ENCODE data around the gene SLCO4A1.

Gene SLCO4A1

GRCh38 chr20:62688083-62688482 is 45.8 kb downstream of the SLCO4A1 start:
- DNase-seq: no peak

- no peak for DNase-seq
These were observed 46.7 kb downstream of the SLCO4A1 start for GRCh38 chr20:62688855-62689460.

- no peak for DNase-seq
These were observed 47.6 kb downstream of the SLCO4A1 start for GRCh38 chr20:62689861-62690260.

GRCh38 chr20:62690261-62690820 is 48.0 kb downstream of the SLCO4A1 start:
- no peak for DNase-seq

GRCh38 chr20:62691487-62691886 is 49.2 kb downstream of the SLCO4A1 start:
- no peak for DNase-seq

GRCh38 chr20:62692176-62692575 is 49.9 kb downstream of the SLCO4A1 start:
- no peak for DNase-seq

- no peak for DNase-seq
These were observed 50.7 kb downstream of the SLCO4A1 start for GRCh38 chr20:62692801-62693523.

GRCh38 chr20:62693524-62693922 is 51.2 kb downstream of the SLCO4A1 start:
- DNase-seq: no peak

GRCh38 chr20:62694106-62694505 is 51.8 kb downstream of the SLCO4A1 start:
- no peak for DNase-seq

- peak; percentile 73 for DNase-seq
These were observed 52.6 kb downstream of the SLCO4A1 start for GRCh38 chr20:62694868-62695267.

- no peak for DNase-seq
These were observed 53.4 kb downstream of the SLCO4A1 start for GRCh38 chr20:62695448-62696414.

GRCh38 chr20:62696434-62696957 is 54.2 kb downstream of the SLCO4A1 start:
- DNase-seq: no peak

GRCh38 chr20:62696989-62697388 is 54.7 kb downstream of the SLCO4A1 start:
- no peak for DNase-seq

GRCh38 chr20:62697468-62697912 is 55.2 kb downstream of the SLCO4A1 start:
- DNase-seq: peak; percentile 58

- no peak for DNase-seq
These were observed 55.9 kb downstream of the SLCO4A1 start for GRCh38 chr20:62698231-62698630.

- DNase-seq: no peak
These were observed 57.0 kb downstream of the SLCO4A1 start for GRCh38 chr20:62699296-62699695.

- DNase-seq: no peak
These were observed 57.4 kb downstream of the SLCO4A1 start for GRCh38 chr20:62699741-62700140.

GRCh38 chr20:62700261-62700930 is 58.1 kb downstream of the SLCO4A1 start:
- DNase-seq: peak; percentile 73

GRCh38 chr20:62701161-62702012 is 59.1 kb downstream of the SLCO4A1 start:
- DNase-seq: no peak

GRCh38 chr20:62702013-62702300 is 59.7 kb downstream of the SLCO4A1 start:
- DNase-seq: no peak
